NCI-H1417 (cell line): ENCODE measurements around the gene CNOT10.
"Not testable (repeated sequence)": the region's sequence is repeated elsewhere in the genome, so short reads cannot be mapped to it uniquely, and the experiment has no call there.

Experiments used
- DNase-seq, 3 experiments: peaks; one replicate each; lab custom pipeline; 2025; lab: John Stamatoyannopoulos, UW

The CNOT10 gene

GRCh38 chr3:32686713-32687112 is 1.7 kb downstream of the CNOT10 start:
- DNase-seq: no peak

GRCh38 chr3:32691847-32692246 is 6.9 kb downstream of the CNOT10 start:
- no peak for DNase-seq

DNA sequence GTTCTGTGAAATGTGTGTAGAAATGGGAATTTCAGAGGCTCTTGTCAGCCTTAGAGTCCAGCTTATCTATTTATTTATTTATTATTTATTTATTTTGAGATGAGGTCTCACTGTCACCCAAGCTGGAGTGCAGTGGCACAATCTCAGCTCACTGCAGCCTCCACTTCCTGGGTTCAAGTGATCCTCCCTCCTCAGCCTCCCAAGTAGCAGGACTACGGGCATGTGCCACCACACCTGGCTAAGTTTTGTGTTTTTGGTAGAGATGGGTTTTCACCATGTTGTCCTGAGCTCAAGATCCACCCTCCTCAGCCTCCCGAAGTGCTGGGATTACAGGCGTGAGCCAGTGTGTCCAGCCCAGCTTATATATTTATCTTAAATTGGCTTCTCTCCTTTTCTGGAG is 11.5 kb downstream of the CNOT10 start:
- no peak for DNase-seq

DNA sequence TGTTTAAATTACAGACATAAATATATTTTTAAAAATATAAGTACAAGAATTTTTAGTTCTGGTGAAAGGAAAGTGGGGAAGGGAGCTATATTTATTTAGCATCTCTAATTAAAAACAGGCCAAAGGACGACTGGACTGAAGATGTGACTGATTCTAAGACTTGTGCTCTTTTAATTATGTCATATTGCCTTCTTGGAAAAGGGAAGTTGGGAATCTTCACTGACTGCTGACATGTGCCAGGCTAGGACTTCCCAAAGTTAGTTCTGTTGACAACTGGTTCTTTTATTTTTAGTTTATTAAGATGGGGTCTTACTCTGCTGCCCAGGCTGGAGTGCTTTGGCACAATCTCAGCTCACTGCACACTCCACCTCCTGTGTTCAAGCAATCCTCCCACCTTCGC is 13.5 kb downstream of the CNOT10 start:
- DNase-seq: no peak

DNA sequence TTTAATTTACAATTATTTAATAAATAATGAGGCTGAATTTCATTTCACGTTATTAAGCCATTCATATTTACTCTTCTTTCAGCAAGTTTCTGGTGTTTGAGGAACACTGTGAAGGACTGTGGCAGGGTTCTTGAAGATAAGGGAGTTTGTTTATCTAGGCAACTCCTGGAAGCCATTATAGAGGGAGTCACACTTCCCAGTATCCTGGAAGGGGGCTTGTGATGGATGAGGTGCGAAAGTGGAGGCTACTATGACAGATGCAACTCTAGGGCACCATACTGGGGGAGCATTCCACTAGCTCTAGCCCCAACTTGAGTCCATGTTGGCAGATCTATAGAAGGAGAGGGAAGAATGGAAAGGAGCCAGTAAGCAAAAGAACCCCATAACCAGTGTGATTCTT is 14.4 kb downstream of the CNOT10 start:
- no peak for DNase-seq

DNA sequence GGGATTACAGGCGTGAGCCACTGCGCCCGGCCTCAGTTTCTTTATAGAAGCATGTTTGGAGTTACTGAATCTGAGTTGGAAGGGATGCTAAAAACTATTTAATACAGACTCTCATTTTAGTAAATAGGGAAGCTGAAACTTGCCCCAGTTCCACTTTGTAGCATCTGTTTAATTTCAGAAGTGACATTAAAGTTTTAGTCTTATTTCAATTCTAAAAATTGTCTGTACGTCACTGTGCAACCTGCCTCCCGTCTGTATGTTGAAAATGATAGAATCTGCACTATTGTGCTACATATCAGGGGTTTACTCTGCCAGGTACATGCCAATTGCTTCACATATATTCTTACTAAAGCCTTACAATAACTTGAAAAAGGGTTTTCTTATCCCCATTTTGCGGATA is 15.3 kb downstream of the CNOT10 start:
- DNase-seq: no peak

GRCh38 chr3:32703491-32703972 is 18.5 kb downstream of the CNOT10 start:
- DNase-seq: no peak

DNA sequence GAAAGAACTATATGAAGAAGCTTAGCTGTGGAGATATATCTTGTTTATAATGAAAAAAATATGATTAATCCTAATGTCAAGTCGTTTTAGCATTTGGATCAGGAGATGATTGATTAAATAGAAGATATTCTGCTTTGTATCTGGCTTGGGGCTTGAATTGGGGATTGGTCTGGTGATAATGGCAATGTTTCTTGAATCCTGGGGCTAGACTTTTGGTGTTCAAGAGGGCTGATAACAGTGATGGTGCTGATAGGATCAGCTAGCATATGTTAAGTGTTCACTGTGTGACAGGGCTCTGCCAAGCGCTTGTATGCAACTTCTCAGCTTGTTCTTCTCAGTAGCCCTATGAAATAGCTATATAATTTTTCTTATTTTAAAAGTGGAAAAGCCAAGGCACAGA is 20.2 kb downstream of the CNOT10 start:
- DNase-seq: no peak

DNA sequence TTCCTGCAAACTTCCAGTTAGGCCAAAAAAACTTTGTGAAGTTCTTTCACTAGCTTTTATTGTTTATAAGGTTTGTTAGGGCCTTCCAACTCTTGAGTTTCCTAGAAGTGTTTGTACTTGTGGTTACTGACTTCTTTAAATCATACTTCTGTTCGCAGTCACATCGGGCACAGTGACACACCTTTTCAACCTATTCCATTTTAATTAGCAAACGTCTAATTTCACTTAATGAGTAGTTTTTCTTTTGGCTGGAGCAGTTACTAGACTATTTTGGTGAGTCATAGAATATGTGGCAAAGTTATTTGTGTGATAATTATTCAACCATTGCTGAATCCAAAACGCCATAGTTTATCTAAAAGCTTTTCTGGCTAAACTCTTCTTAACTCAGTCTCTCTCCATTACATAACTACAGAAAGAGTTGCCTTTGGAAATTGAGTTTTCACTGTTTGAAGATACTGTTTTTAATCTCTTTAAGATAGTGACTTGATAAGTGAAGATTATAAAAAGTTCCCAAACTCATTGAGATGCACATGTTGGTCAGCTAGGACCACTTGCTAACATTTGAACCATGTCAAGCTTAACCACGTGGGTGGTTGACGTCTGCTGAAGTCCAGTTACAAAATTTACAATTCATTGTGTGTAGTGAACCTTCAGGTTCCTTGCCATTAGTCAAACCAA is 21.5 kb downstream of the CNOT10 start:
- no peak for DNase-seq

DNA sequence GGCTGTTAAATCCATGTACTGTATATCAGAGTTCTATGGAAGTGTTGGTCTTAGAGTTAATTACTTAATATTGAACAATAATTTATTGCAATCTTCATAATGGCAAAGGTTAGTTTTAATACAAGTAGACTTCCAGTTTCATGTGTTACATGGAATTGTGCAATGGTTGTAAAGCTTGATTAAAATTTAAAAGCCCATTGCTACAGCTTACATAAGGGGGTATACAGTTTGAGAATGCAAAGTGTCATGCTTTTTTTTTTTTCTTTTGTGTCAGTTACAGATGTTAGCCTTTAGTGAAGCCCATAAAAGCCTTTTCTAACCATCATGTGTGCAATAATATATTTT is 22.0 kb downstream of the CNOT10 start:
- DNase-seq: no peak

- no peak for DNase-seq
Measured at GRCh38 chr3:32708672-32709283, 23.8 kb downstream of the CNOT10 start.

- DNase-seq: no peak
Measured at GRCh38 chr3:32709346-32709745, 24.4 kb downstream of the CNOT10 start.

DNA sequence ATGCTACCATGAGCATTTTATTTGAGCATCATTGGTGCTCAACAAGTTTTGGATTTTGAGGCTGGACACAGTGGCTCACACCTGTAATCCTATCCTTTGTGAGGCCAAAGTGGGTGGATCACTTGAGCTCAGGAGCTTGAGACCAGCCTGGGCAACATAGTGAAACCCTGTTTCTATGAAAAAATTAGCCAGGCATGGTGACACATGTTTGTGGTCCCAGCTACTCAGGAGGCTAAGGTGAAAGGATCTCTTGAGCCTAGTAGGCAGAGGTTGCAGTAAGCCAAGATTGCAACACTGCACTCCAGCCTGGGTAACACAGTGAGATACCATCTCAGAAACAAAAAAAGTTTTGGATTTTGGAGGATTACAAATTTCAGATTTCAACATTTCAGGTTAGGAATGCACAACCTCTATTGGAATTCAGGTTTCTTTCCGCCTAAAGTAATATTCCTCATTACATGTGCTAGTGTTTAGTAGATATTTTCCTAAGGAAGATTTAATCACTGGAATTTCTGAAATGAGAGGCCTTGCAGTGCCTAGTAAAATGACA is 27.6 kb downstream of the CNOT10 start:
- no peak for DNase-seq

- no peak for DNase-seq
Measured at GRCh38 chr3:32713181-32713580, 28.2 kb downstream of the CNOT10 start.

GRCh38 chr3:32719335-32719734 is 34.3 kb downstream of the CNOT10 start:
- DNase-seq: no peak

DNA sequence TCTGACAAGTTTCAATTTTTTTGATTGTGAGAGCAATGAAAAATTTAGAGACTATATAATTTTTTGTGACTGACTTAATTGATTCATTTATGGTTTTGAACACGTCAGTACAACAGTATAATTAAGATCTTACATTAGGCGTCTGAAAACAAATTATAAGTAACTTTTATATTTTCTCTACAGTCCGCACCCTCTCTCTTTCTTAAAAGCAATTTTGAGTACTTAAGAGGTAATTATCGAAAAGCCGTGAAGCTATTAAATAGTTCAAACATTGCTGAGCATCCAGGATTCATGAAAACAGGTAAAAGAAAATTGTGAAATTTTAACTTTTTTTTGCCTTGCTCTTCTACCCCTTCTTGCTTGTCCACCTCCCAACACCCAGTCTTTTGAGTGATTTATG is 34.9 kb downstream of the CNOT10 start:
- DNase-seq: no peak

DNA sequence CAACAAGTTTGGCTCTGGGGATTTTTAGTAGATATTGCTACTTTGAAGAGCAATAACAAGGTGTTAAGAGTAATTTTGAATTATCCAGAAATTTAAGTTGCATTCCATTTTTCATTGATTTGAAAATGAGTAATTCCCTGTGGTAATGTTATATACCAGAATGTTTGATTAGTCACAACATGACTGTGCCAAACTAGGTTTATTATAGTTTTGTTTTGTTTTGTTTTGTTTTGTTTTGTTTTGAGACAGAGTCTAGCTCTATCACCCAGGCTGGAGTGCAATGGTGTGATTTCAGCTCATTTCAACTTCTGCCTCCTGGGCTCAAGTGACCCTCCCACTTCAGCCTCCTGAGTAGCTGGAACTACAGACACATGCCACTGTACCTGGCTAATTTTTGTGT is 40.7 kb downstream of the CNOT10 start:
- DNase-seq: no peak

- DNase-seq: peak in 1 of 3 experiments; percentile 48
Measured at GRCh38 chr3:32733631-32734229, 48.7 kb downstream of the CNOT10 start.

- DNase-seq: no peak
Measured at GRCh38 chr3:32734756-32735155, 49.8 kb downstream of the CNOT10 start.

DNA sequence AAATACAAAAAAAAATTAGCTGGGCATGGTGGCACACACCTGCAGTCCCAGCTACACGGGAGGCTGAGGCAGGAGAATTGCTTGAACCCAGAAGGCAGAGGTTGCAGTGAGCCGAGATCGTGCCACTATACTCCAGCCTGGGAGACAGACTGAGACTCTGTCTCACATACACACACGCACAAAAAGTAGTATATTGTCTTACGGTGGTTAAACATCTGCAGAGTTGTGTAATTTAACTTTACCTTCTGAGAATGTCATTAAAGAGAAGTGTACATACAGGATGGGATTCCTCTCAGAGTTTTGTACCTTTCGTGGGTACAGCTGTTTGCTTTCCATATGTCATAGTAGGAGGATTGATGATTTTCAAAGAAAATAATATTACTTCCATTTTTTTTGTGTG is 58.5 kb downstream of the CNOT10 start:
- DNase-seq: not testable (repeated sequence)

GRCh38 chr3:32743934-32744333 is 58.9 kb downstream of the CNOT10 start:
- no peak for DNase-seq

DNA sequence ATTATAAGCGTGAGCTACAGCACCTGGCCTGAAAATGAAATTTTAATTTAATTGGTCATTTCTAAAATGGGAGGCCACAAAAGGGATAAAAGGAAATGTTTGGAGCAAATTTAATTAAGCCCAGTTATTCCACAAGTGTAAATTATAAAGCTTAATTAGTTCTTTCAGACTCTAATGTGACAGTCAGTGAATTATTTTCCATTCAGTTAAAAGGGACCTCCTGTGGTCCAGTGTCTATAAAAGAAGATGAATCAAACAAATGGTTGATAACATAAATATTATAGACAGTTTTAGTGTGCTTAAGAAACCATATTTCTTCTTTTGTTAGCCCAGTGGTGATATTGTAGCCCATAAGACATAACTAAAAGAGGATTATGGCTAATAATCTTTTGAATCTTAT is 66.4 kb downstream of the CNOT10 start:
- peak in 2 of 3 experiments; percentile 20 to 61 for DNase-seq

- DNase-seq: no peak
Measured at GRCh38 chr3:32755761-32756160, 70.8 kb downstream of the CNOT10 start.
